Measurements from ENCODE around the gene TMEFF2.

TMEFF2 gene

GRCh38 chr2:191954451-191954850 is 240.3 kb downstream of the TMEFF2 start:
- no peak for TF ChIP-seq CTCF (IDR thresholded peaks at IDR 0.05; ENCODE audit: insufficient read depth, low read length, missing control alignments)
- ChIA-PET CTCF (no interaction called here), POLR2A (no interaction called here)
- DNase-seq (ENCODE audit: low read depth, low spot score), result no peak
- H3K4me3 ChIP-seq (ENCODE audit: low read depth, low read length), result no peak overlapping the region

- no peak overlapping the region for H3K4me3 ChIP-seq (ENCODE audit: low read depth, low read length)
- POLR2A ChIA-PET, result no interaction called here
- CTCF ChIA-PET, result no interaction called here
- no peak for TF ChIP-seq CTCF (IDR thresholded peaks at IDR 0.05; ENCODE audit: insufficient read depth, low read length, missing control alignments)
- DNase-seq (ENCODE audit: low read depth, low spot score), result no peak
These were observed 242.0 kb downstream of the TMEFF2 start for GRCh38 chr2:191952515-191953270.

- no peak for DNase-seq (ENCODE audit: low read depth, low spot score)
- TF ChIP-seq CTCF (IDR thresholded peaks at IDR 0.05; ENCODE audit: insufficient read depth, low read length, missing control alignments), result no peak
- no peak overlapping the region for H3K4me3 ChIP-seq (ENCODE audit: low read depth, low read length)
- ChIA-PET CTCF (no interaction called here), POLR2A (no interaction called here)
These were observed 242.9 kb downstream of the TMEFF2 start for GRCh38 chr2:191951832-191952231.

GRCh38 chr2:191951376-191951775 is 243.4 kb downstream of the TMEFF2 start:
- DNase-seq (ENCODE audit: low read depth, low spot score), result no peak
- H3K4me3 ChIP-seq (ENCODE audit: low read depth, low read length), result no peak overlapping the region
- ChIA-PET POLR2A (no interaction called here), CTCF (no interaction called here)
- TF ChIP-seq CTCF (IDR thresholded peaks at IDR 0.05; ENCODE audit: insufficient read depth, low read length, missing control alignments), result no peak

- CTCF ChIA-PET, result interaction anchor here (2.1 kb wide), 1 partner anchor 212 kb away, joined by 7 read pairs; no protein-coding TSS in a partner anchor
- DNase-seq (ENCODE audit: low read depth, low spot score), result no peak
- TF ChIP-seq CTCF (IDR thresholded peaks at IDR 0.05; ENCODE audit: insufficient read depth, low read length, missing control alignments), result no peak
- H3K4me3 ChIP-seq (ENCODE audit: low read depth, low read length), result no peak overlapping the region
- POLR2A ChIA-PET, result no interaction called here
These were observed 244.4 kb downstream of the TMEFF2 start for GRCh38 chr2:191950132-191950874.

GRCh38 chr2:191947235-191947634 is 247.5 kb downstream of the TMEFF2 start:
- H3K4me3 ChIP-seq (ENCODE audit: low read depth, low read length), result no peak overlapping the region
- POLR2A ChIA-PET, result no interaction called here
- no peak for DNase-seq (ENCODE audit: low read depth, low spot score)
- CTCF ChIA-PET, result interaction anchor here (0.8 kb wide), 1 partner anchor 51 kb away, joined by 3 read pairs; no protein-coding TSS in a partner anchor
- TF ChIP-seq CTCF (IDR thresholded peaks at IDR 0.05; ENCODE audit: insufficient read depth, low read length, missing control alignments), result no peak
